ENCODE measurements around the gene DNAJC12. TPM values are rescaled to one million over a fixed set of nuclear protein-coding genes. Genes with fewer than 3 reads are reported as not detected.

Gene DNAJC12
- polyA plus RNA-seq, 1 experiment, result 0.13 TPM

- no peak for DNase-seq (ENCODE audit: low read depth)
- POLR2A ChIA-PET, result no interaction called here
- CTCF ChIA-PET, result interaction anchor here (0.7 kb wide), 1 partner anchor 12 kb away, joined by 3 read pairs; no protein-coding TSS in a partner anchor
- TF ChIP-seq CTCF (IDR thresholded peaks at IDR 0.05; ENCODE audit: insufficient read depth, low read depth, low read length), result no peak
- Histone ChIP-seq H3K4me3 (ENCODE audit: low read depth, low read length) (no peak overlapping the region), H3K36me3 (ENCODE audit: control insufficient read depth, insufficient read depth, low read length) (no peaks in the 10 kb centered on the region), H3K27me3 (ENCODE audit: control insufficient read depth, insufficient read depth, low read length) (no peaks in the 10 kb centered on the region)
Observed at GRCh38 chr10:67834375-67834774, 3.6 kb downstream of the DNAJC12 start.

GRCh38 chr10:67827811-67828210, 10.2 kb downstream of the DNAJC12 start:
- CTCF ChIA-PET, result interaction anchor here (0.6 to 0.9 kb wide), 2 partner anchors 20 to 1586 kb away, joined by 3 read pairs; no protein-coding TSS in a partner anchor

GRCh38 chr10:67819768-67820204, 18.2 kb downstream of the DNAJC12 start:
- Histone ChIP-seq H3K4me3 (ENCODE audit: low read depth, low read length) (no peak overlapping the region), H3K36me3 (ENCODE audit: control insufficient read depth, insufficient read depth, low read length) (no peaks in the 10 kb centered on the region), H3K27me3 (ENCODE audit: control insufficient read depth, insufficient read depth, low read length) (no peaks in the 10 kb centered on the region)
- ChIA-PET CTCF (interaction anchor here (0.6 kb wide), 1 partner anchor 36 kb away, joined by 3 read pairs; no protein-coding TSS in a partner anchor), POLR2A (no interaction called here)
- TF ChIP-seq CTCF (IDR thresholded peaks at IDR 0.05; ENCODE audit: insufficient read depth, low read depth, low read length), result no peak
- DNase-seq (ENCODE audit: low read depth), result no peak

More at GRCh38 chr10:67827811-67828210, 10.2 kb downstream of the DNAJC12 start:
- no peak for DNase-seq (ENCODE audit: low read depth)
- H3K4me3 ChIP-seq (ENCODE audit: low read depth, low read length), result no peak overlapping the region
- no peaks in the 10 kb centered on the region for H3K27me3 ChIP-seq (ENCODE audit: control insufficient read depth, insufficient read depth, low read length)
- H3K36me3 ChIP-seq (ENCODE audit: control insufficient read depth, insufficient read depth, low read length), result no peaks in the 10 kb centered on the region
- POLR2A ChIA-PET, result no interaction called here
- no peak for TF ChIP-seq CTCF (IDR thresholded peaks at IDR 0.05; ENCODE audit: insufficient read depth, low read depth, low read length)

- no peak for DNase-seq (ENCODE audit: low read depth)
- H3K4me3 ChIP-seq (ENCODE audit: low read depth, low read length), result no peak overlapping the region
- ChIA-PET POLR2A (no interaction called here), CTCF (interaction anchor here (1.4 kb wide), 1 partner anchor 20 kb away, joined by 3 read pairs; the partner anchor contains the start of gene DNAJC12)
- H3K36me3 ChIP-seq (ENCODE audit: control insufficient read depth, insufficient read depth, low read length), result no peaks in the 10 kb centered on the region
- TF ChIP-seq CTCF (IDR thresholded peaks at IDR 0.05; ENCODE audit: insufficient read depth, low read depth, low read length), result no peak
- H3K27me3 ChIP-seq (ENCODE audit: control insufficient read depth, insufficient read depth, low read length), result no peaks in the 10 kb centered on the region
Observed at GRCh38 chr10:67818323-67818722, 19.7 kb downstream of the DNAJC12 start.

GRCh38 chr10:67816719-67817118, 21.3 kb downstream of the DNAJC12 start:
- POLR2A ChIA-PET, result no interaction called here
- CTCF ChIA-PET, result interaction anchor here (1.4 kb wide), 1 partner anchor 21 kb away, joined by 3 read pairs; the partner anchor contains the start of gene DNAJC12

More at GRCh38 chr10:67816719-67817118, 21.3 kb downstream of the DNAJC12 start:
- no peaks in the 10 kb centered on the region for H3K36me3 ChIP-seq (ENCODE audit: control insufficient read depth, insufficient read depth, low read length)
- H3K4me3 ChIP-seq (ENCODE audit: low read depth, low read length), result no peak overlapping the region
- H3K27me3 ChIP-seq (ENCODE audit: control insufficient read depth, insufficient read depth, low read length), result no peaks in the 10 kb centered on the region
- DNase-seq (ENCODE audit: low read depth), result no peak
- no peak for TF ChIP-seq CTCF (IDR thresholded peaks at IDR 0.05; ENCODE audit: insufficient read depth, low read depth, low read length)

All from BJ (cell line).